HG02884 (cell line): Measurements from ENCODE around the gene STK40.
A peak's percentile ranks its signal among the peaks of the same experiment; 100 is the strongest.

Experiments
- ATAC-seq: cut with Tn5 transposase; IDR thresholded peaks from one replicate; pipeline ENCODE4 v1.9.1; 2021; ENCODE audit warnings: mild to moderate bottlenecking, moderate library complexity; ENCODE audit not compliant: unreplicated experiment

STK40 gene

DNA sequence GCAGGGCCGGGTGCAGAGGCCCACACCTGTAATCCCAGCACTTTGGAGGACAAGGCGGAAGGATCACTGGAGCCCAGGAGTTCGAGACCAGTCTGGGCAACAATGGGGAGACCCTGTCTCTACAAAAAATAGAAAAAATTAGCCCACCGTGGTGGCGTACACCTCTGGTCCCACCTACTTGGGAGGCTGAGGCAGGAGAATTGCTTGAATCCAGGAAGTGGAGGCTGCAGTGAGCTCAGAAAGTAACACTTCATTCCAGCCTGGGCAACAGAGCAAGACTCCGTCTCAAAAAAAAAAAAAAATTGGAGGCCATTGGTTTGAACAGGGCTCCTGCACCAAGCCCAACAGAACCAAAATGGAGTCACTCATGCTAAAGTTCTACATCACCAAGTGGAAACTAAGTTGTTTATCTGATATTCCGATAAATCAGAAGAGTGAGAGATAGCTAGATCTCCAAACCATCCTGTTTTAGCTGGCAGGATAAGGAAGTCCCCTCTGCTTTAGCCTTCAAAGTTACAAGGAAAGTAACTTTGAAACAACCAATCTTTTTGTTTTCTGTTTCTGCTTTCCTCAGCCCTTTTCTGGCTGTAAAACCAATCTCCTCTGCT lies 12.8 kb upstream of the STK40 start:
- ATAC-seq: no peak

- peak; percentile 48 for ATAC-seq
Measured at GRCh38 chr1:36397378-36398230, 11.9 kb upstream of the STK40 start, which contains the start of gene LSM10. TSS of gene LSM10 (minus strand) at chr1:36397908. CDS start at chr1:36394129, 3,779 bp downstream.

- ATAC-seq: peak; percentile 6
Measured at GRCh38 chr1:36397083-36397377, 11.3 kb upstream of the STK40 start.

- no peak for ATAC-seq
Measured at GRCh38 chr1:36396359-36396758, 10.6 kb upstream of the STK40 start.

DNA sequence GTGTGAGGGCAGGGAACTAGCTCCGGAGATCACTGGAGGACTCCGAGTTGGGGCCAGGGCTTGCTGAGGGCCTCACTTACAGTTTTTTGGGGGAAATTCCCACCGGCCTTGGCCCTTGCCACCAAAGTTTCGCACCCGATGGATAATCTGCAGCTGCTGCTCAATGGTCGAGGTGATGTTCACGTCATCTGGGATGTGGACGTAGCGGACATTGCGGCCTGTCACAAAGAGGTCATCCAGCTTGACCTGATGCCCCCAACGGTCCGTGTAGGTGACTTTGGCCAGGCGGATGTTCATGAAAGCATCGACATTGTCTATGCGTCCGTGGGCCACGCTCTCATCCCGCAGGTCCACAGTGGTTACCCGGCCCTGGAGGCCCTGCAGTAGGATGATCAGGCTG lies 8.0 kb upstream of the STK40 start:
- no peak for ATAC-seq

- no peak for ATAC-seq
Measured at GRCh38 chr1:36392836-36393235, 7.1 kb upstream of the STK40 start.

GRCh38 chr1:36391271-36391670 lies 5.5 kb upstream of the STK40 start:
- ATAC-seq: no peak

DNA sequence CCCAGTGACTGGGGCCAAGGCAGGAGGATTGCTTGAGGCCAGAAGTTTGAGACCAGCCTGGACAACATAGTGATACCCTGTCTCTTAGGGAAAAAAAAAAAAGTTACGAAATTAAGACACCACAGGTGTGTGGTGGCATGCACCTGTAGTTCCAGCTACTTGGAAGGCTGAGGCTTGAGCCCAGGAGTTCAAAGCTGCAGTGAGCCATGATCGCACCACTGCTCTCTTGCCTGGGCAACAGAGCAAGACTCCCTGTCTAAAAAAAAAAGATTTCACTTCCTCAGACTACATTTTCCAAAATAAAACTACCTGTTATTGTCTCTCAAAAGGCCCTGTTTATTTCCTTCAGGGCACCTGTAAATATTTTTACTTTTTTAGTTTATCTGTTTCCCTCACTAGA lies 4.7 kb upstream of the STK40 start:
- no peak for ATAC-seq

DNA sequence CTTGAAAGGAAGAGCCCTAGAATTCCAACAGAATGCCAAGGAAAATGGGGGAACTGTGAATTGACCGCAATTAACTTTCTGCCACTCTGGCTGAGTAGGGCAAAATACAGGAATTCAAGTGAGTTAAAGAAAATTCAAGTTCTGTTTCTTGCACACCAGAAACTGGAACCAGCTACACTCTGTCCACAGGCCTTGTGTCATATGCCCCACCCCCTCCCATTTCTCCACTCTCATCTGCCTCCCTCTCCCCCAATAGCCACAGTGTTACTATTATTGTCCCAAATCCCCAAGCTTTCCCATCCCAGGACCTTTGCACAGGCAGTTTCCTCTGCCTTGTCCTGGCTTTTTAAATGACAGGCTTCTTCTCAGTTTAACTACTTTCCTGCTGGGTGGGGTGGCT lies 4.3 kb upstream of the STK40 start:
- ATAC-seq: no peak

GRCh38 chr1:36389261-36389660 lies 3.5 kb upstream of the STK40 start:
- no peak for ATAC-seq

DNA sequence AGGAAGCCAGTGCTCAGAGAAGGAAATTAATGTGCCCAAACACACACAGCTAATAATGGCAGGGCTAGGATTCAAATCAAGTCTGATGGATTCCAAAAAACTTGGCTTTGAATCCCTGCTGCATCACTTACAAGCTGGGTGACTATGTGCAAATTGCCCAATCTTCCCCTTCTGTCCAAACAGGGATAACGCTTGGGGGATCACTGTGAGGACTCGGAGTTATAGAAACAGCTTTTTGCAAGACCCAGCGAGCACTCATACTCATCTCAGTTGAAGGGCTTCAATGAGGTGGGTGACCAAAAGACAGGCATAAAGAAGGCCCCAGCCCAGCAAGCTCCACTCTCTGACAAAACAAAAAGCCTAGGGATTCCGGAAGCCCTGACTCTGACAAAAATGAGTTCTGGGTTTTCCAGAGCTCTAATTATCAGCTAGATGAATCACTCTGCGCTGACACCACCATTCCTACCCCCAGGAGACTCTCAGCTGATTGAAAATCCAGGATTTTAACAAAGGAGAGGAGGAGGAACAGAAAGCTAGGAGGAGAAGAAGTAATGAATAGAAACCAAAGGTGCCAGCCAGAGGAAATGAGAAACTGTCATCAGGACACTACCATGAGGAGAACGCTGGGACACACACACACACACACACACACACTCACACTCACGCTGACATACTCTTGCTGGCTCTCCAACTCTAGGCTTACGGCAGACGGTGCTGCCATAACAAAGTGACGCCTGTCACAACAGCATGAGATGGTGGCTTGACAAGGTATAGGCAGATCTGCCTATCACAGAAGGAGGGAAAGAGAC lies 1.6 kb upstream of the STK40 start:
- no peak for ATAC-seq

GRCh38 chr1:36386265-36387140 lies 779 bp upstream of the STK40 start:
- ATAC-seq: peak; percentile 37

DNA sequence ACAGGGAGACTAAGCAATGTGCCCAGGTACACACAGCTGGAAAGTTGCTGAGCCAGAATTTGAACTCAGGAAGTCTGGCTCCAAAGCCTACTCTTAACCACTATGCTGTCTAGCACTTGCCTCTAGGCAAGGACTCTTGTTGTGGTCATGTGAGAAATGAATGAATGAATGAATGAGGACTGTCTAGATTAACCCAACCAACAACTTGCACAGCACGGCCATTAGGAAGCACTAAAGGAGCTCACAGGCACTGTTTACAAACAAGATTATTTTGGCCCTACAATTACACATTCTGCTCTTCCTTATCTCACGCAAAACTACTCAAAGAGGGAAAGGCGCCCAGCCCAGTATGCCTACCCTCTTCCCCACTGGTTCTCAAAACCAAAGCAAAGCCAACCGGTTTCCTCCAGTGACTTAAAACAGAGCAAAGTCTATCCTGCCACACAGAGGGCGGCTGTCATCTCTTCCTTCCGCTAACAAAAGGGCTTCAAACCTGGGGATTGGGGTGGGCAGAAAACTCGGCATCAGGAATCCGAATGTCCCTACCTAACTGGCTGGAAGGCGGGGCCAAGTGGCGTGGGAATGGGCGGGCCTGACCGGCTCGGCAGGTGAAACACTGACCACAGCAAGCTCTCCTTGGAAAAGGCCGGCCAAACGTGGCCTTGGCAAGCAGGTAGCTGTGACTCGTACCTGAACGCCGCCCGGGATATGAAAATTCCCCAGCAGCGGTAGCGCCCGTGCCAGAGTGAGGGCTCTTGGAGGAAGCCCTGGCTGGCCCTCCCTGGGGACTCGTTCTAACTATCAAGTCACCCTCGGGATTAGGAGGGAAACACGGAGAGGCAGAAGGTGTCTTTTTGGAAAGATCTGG lies 948 bp downstream of the STK40 start:
- no peak for ATAC-seq

- no peak for ATAC-seq
Measured at GRCh38 chr1:36383240-36383639, 2.5 kb downstream of the STK40 start.

GRCh38 chr1:36382669-36383068 lies 3.1 kb downstream of the STK40 start:
- ATAC-seq: no peak

- no peak for ATAC-seq
Measured at GRCh38 chr1:36382231-36382630, 3.5 kb downstream of the STK40 start.

DNA sequence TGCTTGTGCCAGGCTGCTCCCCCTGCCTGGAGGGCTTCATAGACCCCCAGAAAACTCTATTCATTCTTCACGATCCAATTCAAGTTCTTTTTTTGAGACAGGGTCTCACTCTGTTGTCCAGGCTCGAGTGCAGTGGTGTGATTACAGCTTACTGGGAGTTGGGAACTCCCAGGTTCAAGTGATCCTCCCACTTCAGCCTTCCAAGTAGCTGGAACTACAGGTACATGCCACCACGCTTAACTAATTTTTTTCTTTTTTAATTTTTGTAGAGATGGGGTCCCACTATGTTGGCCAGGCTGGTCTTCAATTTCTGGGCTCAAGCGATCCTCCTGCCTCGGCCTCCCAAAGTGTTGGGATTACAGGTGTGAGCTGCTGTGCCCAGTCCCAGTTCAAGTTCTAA lies 4.3 kb downstream of the STK40 start:
- no peak for ATAC-seq

DNA sequence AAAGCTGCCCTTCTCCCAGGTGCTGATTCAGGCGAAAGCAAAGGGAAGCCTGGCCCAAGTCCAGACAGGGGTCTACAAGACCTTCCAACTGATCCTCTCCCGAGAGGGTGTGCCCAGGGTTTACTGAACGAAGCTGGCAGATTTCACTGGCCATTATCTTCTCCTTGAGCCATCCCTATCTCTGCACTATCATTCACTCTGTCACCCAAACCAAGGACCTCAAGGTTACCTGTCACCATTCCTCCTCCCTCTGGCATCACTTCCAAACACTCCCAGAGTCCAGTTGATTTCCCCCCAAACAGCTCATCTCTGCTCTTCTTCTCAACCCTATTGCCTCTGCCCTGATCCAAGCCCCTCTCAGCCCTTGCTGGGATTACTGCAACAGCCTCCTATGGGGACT lies 4.9 kb downstream of the STK40 start:
- no peak for ATAC-seq

- no peak for ATAC-seq
Measured at GRCh38 chr1:36380143-36380619, 5.5 kb downstream of the STK40 start.
